ENCODE results near the gene BEST2. TPM values are rescaled to one million over a fixed set of nuclear protein-coding genes. Genes with fewer than 3 reads are reported as not detected.

Gene BEST2
- total RNA-seq, 1 experiment from 2014 or later: not detected

DNA sequence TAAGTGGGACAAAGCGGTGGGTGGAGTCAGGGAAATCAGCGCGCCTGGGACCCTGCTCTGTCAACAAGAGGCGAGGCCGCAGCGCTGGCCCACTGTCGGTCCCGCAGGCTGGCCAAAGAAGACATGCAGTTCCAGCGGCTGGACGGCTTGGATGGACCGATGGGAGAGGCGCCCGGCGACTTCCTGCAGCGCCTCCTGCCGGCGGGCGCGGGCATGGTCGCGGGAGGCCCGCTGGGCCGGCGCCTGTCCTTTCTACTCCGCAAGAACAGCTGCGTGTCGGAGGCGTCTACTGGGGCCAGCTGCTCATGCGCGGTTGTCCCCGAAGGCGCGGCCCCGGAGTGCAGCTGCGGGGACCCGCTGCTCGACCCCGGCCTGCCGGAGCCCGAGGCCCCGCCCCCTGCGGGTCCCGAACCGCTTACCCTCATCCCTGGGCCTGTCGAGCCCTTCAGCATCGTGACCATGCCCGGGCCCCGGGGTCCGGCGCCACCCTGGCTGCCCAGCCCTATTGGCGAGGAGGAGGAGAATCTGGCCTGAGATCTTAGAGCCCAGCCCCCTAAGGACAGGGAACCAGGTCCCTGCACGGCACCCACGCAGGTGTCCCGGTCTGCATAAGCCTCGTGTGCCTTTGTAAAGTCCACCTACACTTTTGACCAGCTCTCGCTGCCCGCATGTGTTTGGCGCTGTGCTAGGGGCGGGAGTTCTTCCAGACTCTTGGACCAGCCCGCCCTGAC, 6.1 kb downstream of the BEST2 start:
- peak; percentile 30 for DNase-seq (ENCODE audit: low read depth)
- in situ Hi-C loops (cut with HindIII; ENCODE audit: low pct_unique_long_range_greater_than_20kb, low sequenced_read_pairs): no loop called here

DNA sequence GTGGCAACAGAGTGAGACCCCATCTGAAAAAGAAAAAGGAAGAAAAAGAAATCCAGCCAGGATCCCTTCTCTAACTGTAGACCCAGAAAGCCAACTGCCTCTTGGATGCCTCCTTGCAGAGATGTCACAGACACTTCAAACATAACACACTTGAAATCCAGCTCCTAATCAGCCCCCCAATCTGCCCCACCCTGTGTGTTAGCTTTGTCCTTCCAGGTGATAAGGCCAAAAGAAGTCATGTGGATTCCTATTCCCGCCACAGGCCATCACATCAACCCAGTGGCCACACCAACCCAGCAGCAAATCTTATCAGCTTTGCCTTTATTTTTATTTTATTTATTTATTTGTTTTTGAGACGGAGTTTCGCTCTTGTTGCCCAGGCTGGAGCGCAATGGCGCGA, 8.1 kb downstream of the BEST2 start:
- in situ Hi-C loops (cut with HindIII; ENCODE audit: low pct_unique_long_range_greater_than_20kb, low sequenced_read_pairs): no loop called here

GRCh38 chr19:12763100-12763499, 11.5 kb downstream of the BEST2 start:
- in situ Hi-C loops (cut with HindIII; ENCODE audit: low pct_unique_long_range_greater_than_20kb, low sequenced_read_pairs): no loop called here
- no peak for DNase-seq (ENCODE audit: low read depth)

More for the DNA sequence above, 8.1 kb downstream of the BEST2 start:
- no peak for DNase-seq (ENCODE audit: low read depth)

- no peak for DNase-seq (ENCODE audit: low read depth)
- in situ Hi-C loops (cut with HindIII; ENCODE audit: low pct_unique_long_range_greater_than_20kb, low sequenced_read_pairs): no loop called here
Observed at GRCh38 chr19:12764698-12765097, 13.1 kb downstream of the BEST2 start.

DNA sequence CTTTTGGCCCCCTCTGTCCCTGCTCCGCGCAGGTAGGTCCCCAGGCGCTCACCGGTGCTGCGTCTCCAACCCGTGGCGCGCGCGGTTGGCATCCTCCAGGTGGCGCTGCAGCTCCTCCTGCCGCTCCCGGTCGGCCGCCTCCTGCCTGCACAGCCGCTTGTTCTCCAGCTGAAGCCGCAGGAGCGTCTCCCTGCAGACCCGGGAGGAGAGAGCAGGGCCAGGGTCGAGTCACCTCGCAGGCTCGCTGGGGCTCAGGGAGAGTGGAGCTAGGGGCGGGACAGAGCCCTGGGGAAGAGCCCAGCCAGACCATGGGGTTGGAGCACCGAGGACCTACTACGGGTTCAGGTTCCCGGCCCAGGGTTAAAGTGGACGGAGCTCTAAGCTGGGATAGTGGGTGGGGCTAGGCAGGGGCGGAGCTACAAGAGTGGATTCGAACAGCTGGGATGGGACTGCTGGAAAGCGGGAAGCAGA, 14.5 kb downstream of the BEST2 start:
- DNase-seq (ENCODE audit: low read depth): peak; percentile 88
- in situ Hi-C loops (cut with HindIII; ENCODE audit: low pct_unique_long_range_greater_than_20kb, low sequenced_read_pairs): no loop called here

GRCh38 chr19:12767150-12767549, 15.6 kb downstream of the BEST2 start:
- in situ Hi-C loops (cut with HindIII; ENCODE audit: low pct_unique_long_range_greater_than_20kb, low sequenced_read_pairs): no loop called here
- DNase-seq (ENCODE audit: low read depth): no peak

DNA sequence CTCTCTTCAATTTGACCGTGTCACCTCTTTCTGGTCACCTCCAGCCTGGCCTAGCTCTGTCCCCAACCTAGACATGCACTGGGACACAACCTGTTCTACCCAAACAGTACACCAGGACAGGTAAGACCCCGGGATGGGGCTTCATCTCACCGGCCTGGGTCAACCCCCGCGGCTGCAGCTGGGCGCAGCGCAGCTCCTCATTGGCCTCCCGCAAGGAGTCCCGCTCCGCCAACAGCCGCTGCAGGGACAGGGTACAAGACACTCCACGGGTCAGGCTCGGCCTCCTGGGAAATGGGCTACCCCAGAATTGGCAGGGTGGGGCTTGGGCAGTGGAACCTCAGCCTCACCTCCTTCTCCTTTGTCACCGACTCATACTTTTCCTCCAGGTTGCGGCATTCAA, 16.1 kb downstream of the BEST2 start:
- DNase-seq (ENCODE audit: low read depth): no peak
- in situ Hi-C loops (cut with HindIII; ENCODE audit: low pct_unique_long_range_greater_than_20kb, low sequenced_read_pairs): no loop called here

DNA sequence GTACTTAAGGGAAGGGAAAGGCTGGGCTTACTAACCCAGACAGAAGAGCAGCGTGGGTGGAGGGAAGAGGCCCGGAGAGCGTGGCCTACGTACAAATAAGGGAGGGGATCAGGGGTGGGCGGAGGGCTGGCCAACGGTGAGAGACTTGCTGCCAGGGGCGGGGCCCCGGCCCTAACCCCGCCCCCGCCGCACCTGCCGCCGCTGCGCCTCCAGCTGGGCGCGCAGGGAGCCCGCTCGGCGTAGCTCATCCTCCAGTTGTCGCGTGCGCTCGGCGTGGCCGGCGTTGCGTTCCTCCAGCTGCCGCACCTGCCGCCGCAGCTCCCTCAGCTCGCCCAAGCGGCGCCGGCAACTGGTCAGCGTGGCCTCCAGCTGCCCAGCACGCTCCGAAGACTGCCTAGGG, 18.1 kb downstream of the BEST2 start:
- in situ Hi-C loops (cut with HindIII; ENCODE audit: low pct_unique_long_range_greater_than_20kb, low sequenced_read_pairs): no loop called here
- DNase-seq (ENCODE audit: low read depth): no peak

DNA sequence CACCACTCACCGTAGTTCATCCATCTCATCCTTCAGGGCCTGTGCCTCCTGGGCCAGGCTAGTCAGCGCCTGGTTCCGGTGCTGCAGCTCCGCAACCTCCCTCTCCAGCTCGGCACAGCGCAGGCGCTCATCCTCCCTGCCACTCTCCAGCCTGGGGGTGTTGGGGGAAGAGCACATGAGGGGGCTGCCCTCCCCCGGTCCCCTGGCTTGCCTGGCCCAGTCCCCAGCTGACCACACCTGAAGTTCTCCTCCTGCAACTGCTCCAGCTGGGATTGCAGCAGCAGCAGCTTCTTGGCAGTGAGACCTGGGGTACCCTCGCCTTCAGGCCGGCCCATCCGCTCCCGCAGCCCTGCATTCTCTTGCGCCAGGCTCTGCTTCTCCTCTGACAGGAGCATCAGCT, 19.3 kb downstream of the BEST2 start:
- in situ Hi-C loops (cut with HindIII; ENCODE audit: low pct_unique_long_range_greater_than_20kb, low sequenced_read_pairs): no loop called here
- DNase-seq (ENCODE audit: low read depth): no peak

GRCh38 chr19:12772323-12772722, 20.7 kb downstream of the BEST2 start:
- in situ Hi-C loops (cut with HindIII; ENCODE audit: low pct_unique_long_range_greater_than_20kb, low sequenced_read_pairs): no loop called here
- no peak for DNase-seq (ENCODE audit: low read depth)

- in situ Hi-C loops (cut with HindIII; ENCODE audit: low pct_unique_long_range_greater_than_20kb, low sequenced_read_pairs): no loop called here
- DNase-seq (ENCODE audit: low read depth): no peak
Observed at GRCh38 chr19:12773571-12773970, 22.0 kb downstream of the BEST2 start.

- DNase-seq (ENCODE audit: low read depth): peak; percentile 42
- in situ Hi-C loops (cut with HindIII; ENCODE audit: low pct_unique_long_range_greater_than_20kb, low sequenced_read_pairs): no loop called here
Observed at GRCh38 chr19:12774588-12775555, 23.3 kb downstream of the BEST2 start, which contains the start of gene HOOK2. Gene HOOK2, minus strand, starts transcription at chr19:12775552. Its CDS starts 103 bp downstream, at chr19:12775449.

DNA sequence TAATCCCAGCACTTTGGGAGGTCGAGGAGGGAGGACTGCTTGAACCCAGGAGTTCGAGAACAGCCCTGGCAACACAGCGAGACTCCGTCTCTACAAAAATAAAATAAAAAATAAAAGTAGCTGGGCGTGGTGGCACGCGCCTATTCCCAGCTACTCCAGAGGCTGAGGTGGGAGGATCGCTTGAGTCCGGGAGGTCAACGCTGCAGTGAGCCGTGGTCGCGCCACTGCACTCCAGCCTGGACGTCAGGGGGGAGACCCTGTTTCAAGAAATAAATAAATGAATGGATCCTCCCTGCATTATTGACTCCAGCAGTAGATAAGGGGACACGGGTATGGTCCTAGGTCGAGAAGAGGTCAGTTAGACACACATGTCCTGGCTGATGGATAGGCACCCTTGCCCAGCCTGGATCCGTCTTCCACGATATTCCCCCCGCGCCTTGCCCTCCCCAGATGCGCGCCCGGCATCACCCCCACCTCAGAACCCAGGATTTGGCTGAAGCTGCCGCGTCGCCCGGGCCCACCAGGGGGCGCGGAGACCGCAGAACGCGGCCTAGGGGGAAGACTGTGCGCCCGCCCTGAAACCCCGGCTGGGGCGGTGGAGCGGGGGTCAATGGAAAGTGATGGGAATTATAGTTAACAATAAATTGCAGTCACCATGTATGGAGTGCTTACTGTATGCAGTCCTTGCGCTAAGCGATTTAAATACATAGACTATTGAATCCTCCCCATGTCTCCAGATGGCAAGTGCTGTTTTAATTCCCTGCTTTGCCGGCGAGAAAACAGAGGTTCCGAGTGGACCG, 25.8 kb downstream of the BEST2 start:
- in situ Hi-C loops (cut with HindIII; ENCODE audit: low pct_unique_long_range_greater_than_20kb, low sequenced_read_pairs): no loop called here
- peak; percentile 74 for DNase-seq (ENCODE audit: low read depth)

DNA sequence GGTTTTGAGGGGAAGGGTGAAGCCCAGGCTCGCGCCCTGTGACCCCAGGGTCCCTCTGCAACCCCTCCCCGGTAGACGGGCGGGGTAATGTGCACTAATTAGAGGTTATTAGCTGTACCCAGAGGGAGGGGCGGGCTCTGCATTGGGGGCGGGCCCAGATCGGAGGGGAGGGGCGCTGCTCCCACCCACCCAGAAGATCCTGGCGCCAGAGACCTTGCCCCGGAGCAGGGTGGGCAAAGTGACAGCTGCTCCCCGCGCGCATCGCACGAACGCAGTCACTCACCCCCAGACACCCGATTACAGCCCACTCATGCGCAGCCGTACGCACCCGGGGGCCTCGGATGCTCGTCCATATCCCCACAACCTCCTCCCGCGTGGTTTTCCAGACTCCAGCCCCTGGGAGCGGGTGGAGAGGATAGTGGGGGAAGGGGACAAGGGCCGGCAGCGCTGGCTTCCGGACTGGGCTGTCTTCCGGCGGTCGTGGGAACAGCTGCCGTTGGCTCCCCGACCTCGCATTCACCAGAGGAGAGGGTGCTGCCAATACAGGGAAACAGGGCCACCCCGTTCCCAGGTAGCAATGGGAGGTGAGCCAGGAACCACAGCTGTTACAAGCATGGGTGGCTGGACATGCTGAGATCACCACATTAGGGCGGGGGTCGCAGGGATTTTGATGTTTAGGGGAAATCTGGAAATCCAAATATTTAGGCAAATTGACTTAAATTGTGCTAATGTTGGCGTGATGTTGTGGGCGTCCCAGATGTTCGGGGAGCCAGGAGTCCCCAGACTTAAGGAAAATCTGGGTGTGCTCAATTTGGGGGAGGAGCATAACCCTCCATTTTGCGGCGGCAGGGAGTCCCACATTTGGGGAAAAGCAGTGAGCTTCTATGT, 26.7 kb downstream of the BEST2 start:
- in situ Hi-C loops (cut with HindIII; ENCODE audit: low pct_unique_long_range_greater_than_20kb, low sequenced_read_pairs): no loop called here

DNA sequence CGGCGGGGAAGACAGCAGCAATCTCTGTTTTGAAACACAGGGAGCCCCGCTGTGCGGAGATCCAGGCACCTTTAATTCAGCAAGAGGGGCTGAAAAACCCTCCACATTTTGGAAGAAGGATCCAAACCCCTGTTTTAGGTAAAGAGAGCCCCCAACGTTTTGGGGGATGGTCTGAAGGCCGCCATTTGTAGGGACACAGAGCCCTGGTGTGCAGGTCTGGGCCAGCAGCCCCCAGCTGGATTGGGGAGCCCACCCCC, 27.2 kb downstream of the BEST2 start:
- in situ Hi-C loops (cut with HindIII; ENCODE audit: low pct_unique_long_range_greater_than_20kb, low sequenced_read_pairs): no loop called here
- DNase-seq (ENCODE audit: low read depth): no peak

More for the DNA sequence above, 26.7 kb downstream of the BEST2 start:
- peak; percentile 65 for DNase-seq (ENCODE audit: low read depth)

DNA sequence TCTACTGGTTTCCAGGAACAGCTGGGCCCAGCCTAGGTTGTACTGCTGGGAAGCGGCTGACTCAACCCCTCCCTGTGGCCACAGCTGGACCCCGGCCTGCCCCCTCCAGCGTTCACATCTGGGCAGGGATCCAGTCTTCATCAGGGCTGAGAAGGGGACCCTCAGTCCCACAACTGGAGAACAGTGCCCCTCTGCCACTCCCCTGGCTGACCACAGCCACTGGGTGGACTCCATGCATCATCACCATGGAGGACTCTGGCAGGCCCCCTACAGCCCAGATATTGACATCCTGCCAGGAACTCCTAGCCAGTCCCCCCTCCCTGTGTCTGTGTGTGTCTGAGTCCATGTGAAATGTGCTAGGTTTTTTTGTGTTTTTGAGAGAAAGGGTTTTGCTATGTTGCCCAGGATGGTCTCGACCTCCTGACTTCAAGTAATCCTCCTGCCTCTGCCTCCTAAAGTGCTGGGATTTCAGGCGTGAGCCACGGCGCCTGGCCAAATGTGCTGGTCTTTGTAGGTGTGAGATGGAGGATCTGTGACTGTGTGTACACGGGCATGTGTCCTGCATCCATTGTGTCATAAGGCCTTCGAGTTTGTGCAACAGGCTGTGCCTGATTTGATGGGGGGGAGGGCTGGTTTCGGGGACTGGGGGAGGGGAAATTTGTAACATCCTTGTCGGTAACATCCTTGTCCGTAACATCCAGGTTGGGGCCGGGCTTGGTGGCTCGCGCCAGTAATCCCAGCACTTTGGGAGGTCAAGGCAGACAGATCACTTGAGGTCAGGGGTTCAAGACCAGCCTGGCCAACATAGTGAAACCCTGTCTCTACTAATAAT, 27.8 kb downstream of the BEST2 start:
- DNase-seq (ENCODE audit: low read depth): peak; percentile 59

DNA sequence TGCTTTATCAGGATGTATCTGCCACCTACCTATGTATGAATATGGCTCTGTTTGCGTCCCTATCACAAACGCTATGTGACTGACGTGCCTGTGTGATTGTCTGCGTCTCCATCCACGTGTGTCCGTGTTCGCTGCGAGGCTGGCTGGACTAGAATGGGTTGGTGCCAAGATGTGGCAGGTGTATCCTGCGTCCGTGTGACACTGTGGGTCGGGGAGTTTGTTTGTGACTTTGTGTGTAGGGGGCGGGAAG, 30.5 kb downstream of the BEST2 start:
- in situ Hi-C loops (cut with HindIII; ENCODE audit: low pct_unique_long_range_greater_than_20kb, low sequenced_read_pairs): no loop called here
- no peak for DNase-seq (ENCODE audit: low read depth)

More for the DNA sequence above, 27.8 kb downstream of the BEST2 start:
- in situ Hi-C loops (cut with HindIII; ENCODE audit: low pct_unique_long_range_greater_than_20kb, low sequenced_read_pairs): no loop called here

Measured in Caki2 (cell line).